ENCODE measurements around the gene TPRG1L. TPM values are rescaled to one million over a fixed set of nuclear protein-coding genes. Genes with fewer than 3 reads are reported as not detected.

The TPRG1L gene
- total RNA-seq, 1 donor from 2014 or later, result 33.7 TPM

GRCh38 chr1:3603156-3603555 is 21.7 kb upstream of the TPRG1L start:
- Mint-ChIP-seq H3K9me3 (ENCODE audit: unreplicated experiment) (no peaks in the 10 kb centered on the region), H3K36me3 (ENCODE audit: low read depth, unreplicated experiment) (no peaks in the 10 kb centered on the region), H3K4me1 (ENCODE audit: low read depth, unreplicated experiment) (no peaks in the 10 kb centered on the region), H3K27me3 (ENCODE audit: low read depth, unreplicated experiment) (peaks cover 13% of the 10 kb centered on the region), H3K27ac (ENCODE audit: unreplicated experiment) (no peak overlapping the region), H3K4me3 (ENCODE audit: unreplicated experiment) (no peak overlapping the region)
- no peak overlapping the region for H2AFZ ChIP-seq (ENCODE audit: low read depth, low read length)
- H3K79me2 ChIP-seq (ENCODE audit: insufficient read depth, low read length), result no peaks in the 10 kb centered on the region
- H3K27ac ChIP-seq (ENCODE audit: low read depth, low read length), result no peak overlapping the region
- no peak overlapping the region for H3K4me3 ChIP-seq (ENCODE audit: insufficient read depth, low read depth, low read length)
- H3K4me1 ChIP-seq (ENCODE audit: insufficient read depth, low read length), result peaks cover 3% of the 10 kb centered on the region
- TF ChIP-seq EZH2 (IDR thresholded peaks at IDR 0.05; ENCODE audit: insufficient read depth, low read length) (no peak), CTCF (IDR thresholded peaks at IDR 0.05; ENCODE audit: insufficient read depth, low read depth, low read length) (no peak)
- H3K4me2 ChIP-seq (ENCODE audit: low read length), result no peak overlapping the region
- FAIRE-seq (no peak), DNase-seq (ENCODE audit: low read depth) (no peak)
- no peaks in the 10 kb centered on the region for H3K36me3 ChIP-seq (ENCODE audit: insufficient read depth, low read length)
- H4K20me1 ChIP-seq (ENCODE audit: insufficient read depth, low read length), result no peaks in the 10 kb centered on the region
- peaks cover 5% of the 10 kb centered on the region for H3K27me3 ChIP-seq (ENCODE audit: insufficient read depth, low read length)
- no peak overlapping the region for H3K9ac ChIP-seq (ENCODE audit: low read length)
- H3K9me3 ChIP-seq (ENCODE audit: insufficient read depth, low read depth, low read length), result no peaks in the 10 kb centered on the region

DNA sequence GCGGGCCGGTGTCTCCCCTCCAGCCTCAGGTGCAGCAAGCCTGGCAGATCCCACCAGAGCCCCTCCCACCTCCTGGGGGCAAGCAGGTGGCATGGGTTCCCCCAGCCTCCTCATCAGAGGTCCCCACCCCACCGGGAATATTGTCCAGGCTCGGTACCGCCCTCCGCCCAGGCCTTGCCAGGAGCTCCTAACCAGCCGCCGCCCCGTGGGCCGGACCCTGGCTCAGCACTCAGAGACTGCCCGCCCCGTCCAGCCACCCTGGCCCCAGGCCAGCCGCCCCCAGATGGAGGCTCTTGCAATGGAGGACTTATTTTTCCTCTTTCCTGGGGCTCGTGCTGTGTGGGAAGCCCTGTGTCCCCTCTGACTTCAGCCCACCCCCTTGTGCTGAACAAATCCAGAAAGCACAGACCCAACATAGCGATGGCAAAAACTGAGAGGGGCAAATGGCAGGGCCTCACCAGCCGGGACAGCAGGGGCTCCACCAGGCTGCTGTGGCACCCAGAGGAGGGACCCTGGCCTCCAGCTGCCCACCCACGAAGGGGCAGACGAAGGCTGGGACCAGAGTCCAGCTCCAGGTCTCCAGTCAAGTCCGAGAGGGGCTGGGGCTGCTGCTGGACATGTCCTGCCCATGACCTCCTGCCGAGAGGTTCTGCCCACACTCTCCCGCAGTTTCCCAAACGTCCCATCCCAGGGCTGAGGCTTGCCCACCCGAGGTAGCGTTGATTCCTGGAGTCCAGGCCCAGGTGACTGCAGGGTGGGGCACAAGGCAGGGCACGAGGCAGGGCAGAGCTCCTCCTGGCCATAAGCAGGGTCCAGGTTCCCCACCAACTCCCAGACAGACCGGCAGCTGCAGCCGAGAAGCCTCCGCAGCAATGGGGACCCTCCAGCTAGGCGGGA is 21.0 kb upstream of the TPRG1L start:
- Histone ChIP-seq H3K9me3 (ENCODE audit: insufficient read depth, low read depth, low read length) (no peaks in the 10 kb centered on the region), H4K20me1 (ENCODE audit: insufficient read depth, low read length) (no peaks in the 10 kb centered on the region), H3K9ac (ENCODE audit: low read length) (no peak overlapping the region), H3K27ac (ENCODE audit: low read depth, low read length) (no peak overlapping the region), H2AFZ (ENCODE audit: low read depth, low read length) (no peak overlapping the region), H3K27me3 (ENCODE audit: insufficient read depth, low read length) (peaks cover 9% of the 10 kb centered on the region), H3K4me3 (ENCODE audit: insufficient read depth, low read depth, low read length) (no peak overlapping the region), H3K36me3 (ENCODE audit: insufficient read depth, low read length) (no peaks in the 10 kb centered on the region), H3K4me1 (ENCODE audit: insufficient read depth, low read length) (no peaks in the 10 kb centered on the region), H3K79me2 (ENCODE audit: insufficient read depth, low read length) (no peaks in the 10 kb centered on the region), H3K4me2 (ENCODE audit: low read length) (no peak overlapping the region)
- FAIRE-seq (no peak), DNase-seq (ENCODE audit: low read depth) (no peak)
- peaks cover 13% of the 10 kb centered on the region for H3K27me3 Mint-ChIP-seq (ENCODE audit: low read depth, unreplicated experiment)
- no peak for TF ChIP-seq CTCF (IDR thresholded peaks at IDR 0.05; ENCODE audit: insufficient read depth, low read depth, low read length)
- no peak for TF ChIP-seq EZH2 (IDR thresholded peaks at IDR 0.05; ENCODE audit: insufficient read depth, low read length)
- H3K4me3 Mint-ChIP-seq (ENCODE audit: unreplicated experiment), result no peak overlapping the region
- no peak overlapping the region for H3K27ac Mint-ChIP-seq (ENCODE audit: unreplicated experiment)
- no peaks in the 10 kb centered on the region for H3K9me3 Mint-ChIP-seq (ENCODE audit: unreplicated experiment)
- H3K36me3 Mint-ChIP-seq (ENCODE audit: low read depth, unreplicated experiment), result no peaks in the 10 kb centered on the region
- H3K4me1 Mint-ChIP-seq (ENCODE audit: low read depth, unreplicated experiment), result no peaks in the 10 kb centered on the region

DNA sequence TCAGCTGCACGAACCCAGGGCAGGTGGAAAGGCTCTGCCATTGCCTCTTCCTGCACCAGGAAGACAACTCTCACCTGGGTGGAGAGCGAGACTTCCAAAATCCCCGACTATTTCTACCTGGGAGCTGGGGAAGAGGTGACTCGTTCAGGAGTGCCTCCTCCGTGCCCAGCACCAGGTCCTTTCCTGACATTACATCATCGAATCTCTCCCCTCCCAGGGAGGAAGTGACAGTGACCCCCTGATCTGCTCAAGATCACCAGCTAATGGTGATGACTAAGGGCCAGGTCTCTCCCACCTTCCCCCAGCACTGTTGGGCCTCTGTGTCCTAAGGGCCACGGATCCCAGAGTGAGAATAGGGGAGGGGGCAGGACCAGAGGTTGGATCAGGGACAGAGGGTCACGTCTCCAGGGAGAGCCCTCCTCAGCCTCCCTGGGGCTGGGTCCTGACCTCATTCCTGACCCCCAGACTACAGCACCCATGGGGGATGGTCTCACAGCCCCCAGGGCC is 20.3 kb upstream of the TPRG1L start:
- H3K9me3 Mint-ChIP-seq (ENCODE audit: unreplicated experiment), result no peaks in the 10 kb centered on the region
- FAIRE-seq, result no peak
- Histone ChIP-seq H3K79me2 (ENCODE audit: insufficient read depth, low read length) (no peaks in the 10 kb centered on the region), H3K27me3 (ENCODE audit: insufficient read depth, low read length) (peaks cover 9% of the 10 kb centered on the region), H3K36me3 (ENCODE audit: insufficient read depth, low read length) (no peaks in the 10 kb centered on the region), H4K20me1 (ENCODE audit: insufficient read depth, low read length) (no peaks in the 10 kb centered on the region), H3K9me3 (ENCODE audit: insufficient read depth, low read depth, low read length) (no peaks in the 10 kb centered on the region), H2AFZ (ENCODE audit: low read depth, low read length) (no peak overlapping the region), H3K4me2 (ENCODE audit: low read length) (no peak overlapping the region), H3K27ac (ENCODE audit: low read depth, low read length) (no peak overlapping the region), H3K9ac (ENCODE audit: low read length) (no peak overlapping the region), H3K4me3 (ENCODE audit: insufficient read depth, low read depth, low read length) (no peak overlapping the region), H3K4me1 (ENCODE audit: insufficient read depth, low read length) (no peaks in the 10 kb centered on the region)
- no peaks in the 10 kb centered on the region for H3K36me3 Mint-ChIP-seq (ENCODE audit: low read depth, unreplicated experiment)
- H3K27me3 Mint-ChIP-seq (ENCODE audit: low read depth, unreplicated experiment), result peaks cover 17% of the 10 kb centered on the region
- H3K4me3 Mint-ChIP-seq (ENCODE audit: unreplicated experiment), result no peak overlapping the region
- DNase-seq (ENCODE audit: low read depth), result no peak
- no peak overlapping the region for H3K27ac Mint-ChIP-seq (ENCODE audit: unreplicated experiment)
- no peaks in the 10 kb centered on the region for H3K4me1 Mint-ChIP-seq (ENCODE audit: low read depth, unreplicated experiment)
- TF ChIP-seq EZH2 (IDR thresholded peaks at IDR 0.05; ENCODE audit: insufficient read depth, low read length) (no peak), CTCF (IDR thresholded peaks at IDR 0.05; ENCODE audit: insufficient read depth, low read depth, low read length) (no peak)
